Measurements from ENCODE around the gene EMILIN2.

Gene EMILIN2

GRCh38 chr18:2901423-2901985 is 54.7 kb downstream of the EMILIN2 start:
- H3K9me3 Mint-ChIP-seq = no peaks in the 10 kb centered on the region
- H3K27ac Mint-ChIP-seq = no peak overlapping the region
- peaks cover 24% of the 10 kb centered on the region for H3K4me1 Mint-ChIP-seq
- H3K4me3 Mint-ChIP-seq = peak overlapping the region in 2 of 3 experiments; percentile 50 to 58
- no peaks in the 10 kb centered on the region for H3K27me3 Mint-ChIP-seq (ENCODE audit: low read depth)
- no peak for TF ChIP-seq CTCF (IDR thresholded peaks at IDR 0.05; ENCODE audit: unreplicated experiment in 3 of 3)
- H3K36me3 Mint-ChIP-seq (ENCODE audit: low read depth) = peaks cover 4% of the 10 kb centered on the region

- Mint-ChIP-seq H3K36me3 (ENCODE audit: low read depth) (peaks cover 4% of the 10 kb centered on the region), H3K4me3 (no peak overlapping the region), H3K4me1 (peaks cover 24% of the 10 kb centered on the region), H3K9me3 (no peaks in the 10 kb centered on the region), H3K27me3 (ENCODE audit: low read depth) (peaks cover 4% of the 10 kb centered on the region), H3K27ac (no peak overlapping the region)
- TF ChIP-seq CTCF (IDR thresholded peaks at IDR 0.05; ENCODE audit: unreplicated experiment in 3 of 3) = no peak
These were observed 55.5 kb downstream of the EMILIN2 start for GRCh38 chr18:2902327-2902726.

GRCh38 chr18:2903006-2903405 is 56.2 kb downstream of the EMILIN2 start:
- Mint-ChIP-seq H3K36me3 (ENCODE audit: low read depth) (peaks cover 4% of the 10 kb centered on the region), H3K4me3 (no peak overlapping the region), H3K9me3 (no peaks in the 10 kb centered on the region), H3K27ac (no peak overlapping the region), H3K27me3 (ENCODE audit: low read depth) (peaks cover 10% of the 10 kb centered on the region), H3K4me1 (peaks cover 20% of the 10 kb centered on the region)
- TF ChIP-seq CTCF (IDR thresholded peaks at IDR 0.05; ENCODE audit: unreplicated experiment in 3 of 3) = no peak

GRCh38 chr18:2905854-2906703 is 59.3 kb downstream of the EMILIN2 start:
- peak overlapping the region in 1 of 3 experiments; percentile 77 for H3K27ac Mint-ChIP-seq
- peaks cover 8% of the 10 kb centered on the region for H3K4me1 Mint-ChIP-seq
- H3K4me3 Mint-ChIP-seq = peak overlapping the region; percentile 71 to 81 (median 79)
- H3K9me3 Mint-ChIP-seq = no peaks in the 10 kb centered on the region
- peaks cover 12% of the 10 kb centered on the region for H3K36me3 Mint-ChIP-seq (ENCODE audit: low read depth)
- H3K27me3 Mint-ChIP-seq (ENCODE audit: low read depth) = peaks cover 15% of the 10 kb centered on the region
- no peak for TF ChIP-seq CTCF (IDR thresholded peaks at IDR 0.05; ENCODE audit: unreplicated experiment in 3 of 3)

GRCh38 chr18:2906704-2907549 is 60.1 kb downstream of the EMILIN2 start:
- no peaks in the 10 kb centered on the region for H3K9me3 Mint-ChIP-seq
- H3K27me3 Mint-ChIP-seq (ENCODE audit: low read depth) = peaks cover 15% of the 10 kb centered on the region
- H3K4me1 Mint-ChIP-seq = peaks cover 8% of the 10 kb centered on the region
- peaks cover 14% of the 10 kb centered on the region for H3K36me3 Mint-ChIP-seq (ENCODE audit: low read depth)
- H3K27ac Mint-ChIP-seq = peak overlapping the region in 1 of 3 experiments; percentile 46
- TF ChIP-seq CTCF (IDR thresholded peaks at IDR 0.05; ENCODE audit: unreplicated experiment in 3 of 3) = peak; percentile 11 to 37 (median 26)
- peak overlapping the region; percentile 80 to 82 (median 80) for H3K4me3 Mint-ChIP-seq
